ENCODE results near the gene KREMEN1. TPM values are rescaled to one million over a fixed set of nuclear protein-coding genes. Genes with fewer than 3 reads are reported as not detected.

KREMEN1 gene
- total RNA-seq, 1 donor from 2014 or later = 5.8 TPM

DNA sequence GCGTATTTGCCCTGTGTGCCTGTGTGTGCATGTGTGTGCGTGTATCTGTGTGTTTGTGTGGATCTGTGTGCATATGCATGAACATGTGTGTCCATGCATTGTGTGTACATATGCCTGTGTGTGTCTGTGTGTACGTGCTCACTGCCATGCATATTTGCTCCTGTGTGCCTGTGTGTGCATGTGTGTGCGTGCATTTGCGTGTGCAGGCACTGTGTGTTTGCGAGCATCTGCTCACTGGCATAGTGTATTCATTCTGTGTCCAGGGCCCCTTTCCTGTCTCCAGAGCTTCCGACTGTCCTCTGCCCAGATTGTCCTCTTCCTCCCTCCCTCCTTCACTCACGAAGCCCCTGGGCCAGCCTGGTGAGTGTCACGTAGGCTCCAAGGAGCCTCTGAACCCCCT is 138.6 kb downstream of the KREMEN1 start:
- DNase-seq (ENCODE audit: low read depth) = no peak
- TF ChIP-seq CTCF (IDR thresholded peaks at IDR 0.05; ENCODE audit: insufficient read depth, low read length, severe bottlenecking) = no peak
- FAIRE-seq = no peak
- Histone ChIP-seq H3K27me3 (ENCODE audit: control insufficient read depth, insufficient read depth, low read length) (peaks cover 14% of the 10 kb centered on the region), H3K36me3 (ENCODE audit: control insufficient read depth, insufficient read depth, low read length) (no peaks in the 10 kb centered on the region), H3K4me3 (ENCODE audit: low read depth, low read length) (no peak overlapping the region)

DNA sequence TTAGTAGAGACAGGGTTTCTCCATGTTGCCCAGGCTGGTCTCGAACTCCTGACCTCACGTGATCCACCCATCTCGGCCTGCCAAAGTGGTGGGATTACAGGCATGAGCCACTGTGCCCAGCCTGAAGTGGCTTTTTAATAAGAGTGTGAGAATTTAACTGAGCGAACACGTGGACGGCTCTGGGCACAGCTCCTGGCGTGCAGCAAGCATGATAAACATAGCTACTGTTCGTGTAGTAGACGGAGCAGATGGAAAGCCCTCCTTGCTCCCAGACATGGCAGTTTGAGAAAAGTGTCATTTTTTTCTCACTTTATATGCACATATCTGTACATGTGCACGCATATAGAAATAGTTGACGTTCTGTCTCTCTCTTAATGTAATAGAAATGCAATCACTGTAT is 139.9 kb downstream of the KREMEN1 start:
- DNase-seq (ENCODE audit: low read depth) (no peak), FAIRE-seq (no peak)
- no peaks in the 10 kb centered on the region for H3K36me3 ChIP-seq (ENCODE audit: control insufficient read depth, insufficient read depth, low read length)
- H3K27me3 ChIP-seq (ENCODE audit: control insufficient read depth, insufficient read depth, low read length) = peaks cover 7% of the 10 kb centered on the region
- no peak for TF ChIP-seq CTCF (IDR thresholded peaks at IDR 0.05; ENCODE audit: insufficient read depth, low read length, severe bottlenecking)
- no peak overlapping the region for H3K4me3 ChIP-seq (ENCODE audit: low read depth, low read length)

- DNase-seq (ENCODE audit: low read depth) = no peak
- FAIRE-seq = no peak
Observed at GRCh38 chr22:29213493-29213892, 140.7 kb downstream of the KREMEN1 start.

DNA sequence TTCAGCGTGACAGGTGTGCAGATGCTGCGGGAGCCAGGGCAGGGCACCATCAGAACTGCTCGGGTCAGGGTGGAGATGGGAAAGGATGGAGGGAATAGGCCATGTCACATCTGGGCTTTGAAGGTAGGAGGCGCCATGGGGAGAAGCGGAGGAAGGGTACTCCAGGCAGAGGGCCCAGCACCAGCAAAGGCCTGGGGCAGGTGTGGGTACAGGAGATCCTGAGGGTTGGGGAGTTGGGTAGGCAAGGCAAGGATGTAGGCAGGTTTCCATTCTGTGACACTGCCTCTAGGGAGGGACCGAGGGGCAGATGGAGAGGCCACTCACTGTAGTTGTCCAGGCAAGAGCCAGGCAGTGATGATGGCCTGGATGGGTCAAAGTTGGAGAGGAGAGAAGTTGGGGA is 141.4 kb downstream of the KREMEN1 start:
- Histone ChIP-seq H3K36me3 (ENCODE audit: control insufficient read depth, insufficient read depth, low read length) (no peaks in the 10 kb centered on the region), H3K27me3 (ENCODE audit: control insufficient read depth, insufficient read depth, low read length) (peaks cover 2% of the 10 kb centered on the region), H3K4me3 (ENCODE audit: low read depth, low read length) (no peak overlapping the region)
- no peak for TF ChIP-seq CTCF (IDR thresholded peaks at IDR 0.05; ENCODE audit: insufficient read depth, low read length, severe bottlenecking)
- DNase-seq (ENCODE audit: low read depth) (no peak), FAIRE-seq (no peak)

More at GRCh38 chr22:29213493-29213892, 140.7 kb downstream of the KREMEN1 start:
- no peak for TF ChIP-seq CTCF (IDR thresholded peaks at IDR 0.05; ENCODE audit: insufficient read depth, low read length, severe bottlenecking)
- Histone ChIP-seq H3K4me3 (ENCODE audit: low read depth, low read length) (no peak overlapping the region), H3K36me3 (ENCODE audit: control insufficient read depth, insufficient read depth, low read length) (no peaks in the 10 kb centered on the region), H3K27me3 (ENCODE audit: control insufficient read depth, insufficient read depth, low read length) (peaks cover 3% of the 10 kb centered on the region)

- DNase-seq (ENCODE audit: low read depth) (no peak), FAIRE-seq (no peak)
- no peak for TF ChIP-seq CTCF (IDR thresholded peaks at IDR 0.05; ENCODE audit: insufficient read depth, low read length, severe bottlenecking)
- Histone ChIP-seq H3K27me3 (ENCODE audit: control insufficient read depth, insufficient read depth, low read length) (peaks cover 2% of the 10 kb centered on the region), H3K36me3 (ENCODE audit: control insufficient read depth, insufficient read depth, low read length) (no peaks in the 10 kb centered on the region), H3K4me3 (ENCODE audit: low read depth, low read length) (no peak overlapping the region)
Observed at GRCh38 chr22:29215012-29215860, 142.4 kb downstream of the KREMEN1 start.

Data from bronchial epithelial cell (primary cell).